ENCODE results near the gene DNAH9.

The DNAH9 gene

DNA sequence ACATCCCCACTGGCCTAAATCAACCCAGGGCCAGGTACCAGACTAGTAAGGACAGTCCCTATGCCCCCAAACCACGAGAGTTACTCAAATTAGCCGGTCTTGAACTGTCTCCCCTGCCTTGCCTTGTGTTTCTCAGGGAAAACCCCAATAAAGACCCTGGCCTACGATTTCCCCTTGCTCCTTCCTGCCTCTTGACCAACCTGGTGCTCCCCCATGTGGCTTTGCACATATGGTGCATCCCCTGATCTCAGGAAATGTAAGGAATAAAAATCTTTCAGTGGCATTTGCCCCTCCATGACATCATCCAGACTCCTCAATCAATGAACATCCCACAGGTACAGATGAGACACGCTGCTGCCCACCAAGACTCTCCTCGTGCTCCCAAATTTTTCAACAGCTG is 311.1 kb downstream of the DNAH9 start:
- Histone ChIP-seq H3K9ac (ENCODE audit: low read length in 5 of 5) (no peak overlapping the region), H3K27me3 (ENCODE audit: control insufficient read depth in 5 of 5, insufficient read depth in 4 of 5, low read length in 5 of 5) (no peaks in the 10 kb centered on the region), H3K36me3 (ENCODE audit: control insufficient read depth in 5 of 5, insufficient read depth in 5 of 5, low read length in 5 of 5) (no peaks in the 10 kb centered on the region), H3K9me3 (ENCODE audit: control insufficient read depth in 5 of 5, low read length in 5 of 5) (peaks cover 0 to 18% (median 10%) of the 10 kb centered on the region in 5 donors), H3K4me1 (ENCODE audit: control insufficient read depth in 5 of 5, insufficient read depth in 5 of 5, low read length in 5 of 5) (no peaks in the 10 kb centered on the region), H3K4me3 (ENCODE audit: low read depth in 1 of 5, low read length in 5 of 5) (no peak overlapping the region), H3K27ac (ENCODE audit: low read depth, low read length) (no peak overlapping the region)

DNA sequence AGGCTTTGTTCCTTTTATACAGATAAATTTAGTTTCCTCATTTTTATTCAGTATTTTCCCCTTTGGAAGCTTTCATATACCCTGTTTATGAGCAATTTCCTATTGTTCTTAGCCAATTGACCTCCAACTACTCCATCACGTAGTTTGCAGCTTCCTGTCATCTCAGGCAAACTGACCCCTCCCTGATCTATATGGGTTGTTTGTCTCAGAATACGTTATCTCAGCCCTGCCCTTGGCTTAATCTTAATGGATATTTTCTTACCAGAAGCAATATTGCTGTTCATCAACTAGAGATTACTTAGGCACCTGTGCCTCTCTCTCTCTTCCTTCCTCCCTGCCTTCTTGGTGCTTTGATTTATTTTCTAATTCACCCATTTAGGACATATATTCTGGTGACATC is 317.8 kb downstream of the DNAH9 start:
- Histone ChIP-seq H3K9me3 (ENCODE audit: control insufficient read depth in 5 of 5, low read length in 5 of 5) (peaks cover 0 to 11% (median 6%) of the 10 kb centered on the region in 5 donors), H3K36me3 (ENCODE audit: control insufficient read depth in 5 of 5, insufficient read depth in 5 of 5, low read length in 5 of 5) (no peaks in the 10 kb centered on the region), H3K27me3 (ENCODE audit: control insufficient read depth in 5 of 5, insufficient read depth in 4 of 5, low read length in 5 of 5) (no peaks in the 10 kb centered on the region), H3K4me3 (ENCODE audit: low read depth in 1 of 5, low read length in 5 of 5) (no peak overlapping the region), H3K27ac (ENCODE audit: low read depth, low read length) (no peak overlapping the region), H3K9ac (ENCODE audit: low read length in 5 of 5) (no peak overlapping the region), H3K4me1 (ENCODE audit: control insufficient read depth in 5 of 5, insufficient read depth in 5 of 5, low read length in 5 of 5) (no peaks in the 10 kb centered on the region)

DNA sequence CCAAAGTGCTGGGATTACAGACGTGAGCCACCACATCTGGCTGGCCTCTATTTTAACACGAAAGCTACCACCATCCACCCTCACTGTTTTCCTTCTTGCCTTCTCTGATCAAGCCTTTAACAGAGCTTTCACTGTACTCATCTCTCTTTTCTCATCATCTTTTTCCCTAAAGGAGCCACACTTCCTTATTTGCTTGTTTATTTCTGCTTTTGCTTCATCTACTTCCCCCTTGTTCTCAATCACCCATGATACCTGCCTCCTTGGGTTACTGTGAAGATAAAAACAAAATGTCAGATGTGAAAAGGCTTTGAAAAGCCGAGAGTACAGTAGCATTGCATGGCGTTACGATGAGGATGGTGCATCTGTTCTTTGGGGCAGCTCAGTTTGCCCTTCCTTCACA is 319.1 kb downstream of the DNAH9 start:
- Histone ChIP-seq H3K27ac (ENCODE audit: low read depth, low read length) (no peak overlapping the region), H3K4me1 (ENCODE audit: control insufficient read depth in 5 of 5, insufficient read depth in 5 of 5, low read length in 5 of 5) (no peaks in the 10 kb centered on the region), H3K4me3 (ENCODE audit: low read depth in 1 of 5, low read length in 5 of 5) (no peak overlapping the region), H3K9me3 (ENCODE audit: control insufficient read depth in 5 of 5, low read length in 5 of 5) (peaks cover 0 to 3% (median 0%) of the 10 kb centered on the region in 5 donors), H3K9ac (ENCODE audit: low read length in 5 of 5) (no peak overlapping the region), H3K36me3 (ENCODE audit: control insufficient read depth in 5 of 5, insufficient read depth in 5 of 5, low read length in 5 of 5) (no peaks in the 10 kb centered on the region), H3K27me3 (ENCODE audit: control insufficient read depth in 5 of 5, insufficient read depth in 4 of 5, low read length in 5 of 5) (no peaks in the 10 kb centered on the region)

DNA sequence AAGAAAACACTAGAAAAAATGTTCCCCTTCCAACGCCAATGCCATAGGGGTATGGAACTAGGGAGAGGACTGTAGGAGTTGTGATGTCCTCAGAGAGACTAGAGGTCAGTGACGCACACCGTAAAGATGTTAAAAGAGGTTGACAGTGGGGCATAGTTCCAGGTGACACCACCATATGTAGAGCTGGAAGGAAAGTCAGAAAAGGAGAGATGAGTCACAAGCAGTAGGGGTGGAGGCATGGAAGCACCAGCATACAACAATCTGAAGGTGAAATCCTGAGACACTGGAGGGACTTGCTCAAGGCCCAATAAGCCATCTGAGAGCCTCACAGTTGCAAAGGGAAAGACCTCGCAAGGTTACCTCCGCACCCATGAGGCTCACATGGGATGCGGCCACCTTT is 323.0 kb downstream of the DNAH9 start:
- Histone ChIP-seq H3K4me3 (ENCODE audit: low read depth in 1 of 5, low read length in 5 of 5) (no peak overlapping the region), H3K27me3 (ENCODE audit: control insufficient read depth in 5 of 5, insufficient read depth in 4 of 5, low read length in 5 of 5) (no peaks in the 10 kb centered on the region)

GRCh38 chr17:11922638-11923037 is 324.4 kb downstream of the DNAH9 start:
- no peaks in the 10 kb centered on the region for H3K36me3 ChIP-seq (ENCODE audit: control insufficient read depth in 5 of 5, insufficient read depth in 5 of 5, low read length in 5 of 5)
- no peaks in the 10 kb centered on the region for H3K27me3 ChIP-seq (ENCODE audit: control insufficient read depth in 5 of 5, insufficient read depth in 4 of 5, low read length in 5 of 5)
- no peak overlapping the region for H3K27ac ChIP-seq (ENCODE audit: low read depth, low read length)
- no peak overlapping the region for H3K9ac ChIP-seq (ENCODE audit: low read length in 5 of 5)
- peaks cover 0 to 9% (median 0%) of the 10 kb centered on the region in 5 donors for H3K4me1 ChIP-seq (ENCODE audit: control insufficient read depth in 5 of 5, insufficient read depth in 5 of 5, low read length in 5 of 5)
- H3K9me3 ChIP-seq (ENCODE audit: control insufficient read depth in 5 of 5, low read length in 5 of 5): no peaks in the 10 kb centered on the region
- no peak overlapping the region for H3K4me3 ChIP-seq (ENCODE audit: low read depth in 1 of 5, low read length in 5 of 5)

More for the DNA sequence above, 323.0 kb downstream of the DNAH9 start:
- Histone ChIP-seq H3K36me3 (ENCODE audit: control insufficient read depth in 5 of 5, insufficient read depth in 5 of 5, low read length in 5 of 5) (no peaks in the 10 kb centered on the region), H3K4me1 (ENCODE audit: control insufficient read depth in 5 of 5, insufficient read depth in 5 of 5, low read length in 5 of 5) (peaks cover 0 to 9% (median 0%) of the 10 kb centered on the region in 5 donors), H3K9ac (ENCODE audit: low read length in 5 of 5) (no peak overlapping the region), H3K9me3 (ENCODE audit: control insufficient read depth in 5 of 5, low read length in 5 of 5) (no peaks in the 10 kb centered on the region), H3K27ac (ENCODE audit: low read depth, low read length) (no peak overlapping the region)

DNA sequence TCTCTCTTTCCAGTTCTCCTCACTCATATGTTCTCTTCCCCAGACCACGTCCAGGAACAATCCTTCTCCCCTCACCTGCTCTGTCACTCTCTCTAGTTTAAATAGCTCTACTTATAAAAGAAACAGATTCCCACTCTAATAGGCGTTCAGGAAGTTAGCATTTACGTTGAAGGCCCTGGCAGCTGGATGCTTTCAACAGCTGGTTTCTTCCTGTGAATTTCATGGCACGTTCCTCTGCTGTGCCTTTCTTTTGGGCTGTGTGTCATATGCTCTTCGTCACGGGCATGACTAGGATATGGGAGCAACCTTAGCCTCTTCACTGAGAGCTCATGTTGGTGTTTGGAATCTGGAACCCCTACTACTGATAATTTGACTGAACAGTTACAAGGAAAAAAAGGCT is 325.8 kb downstream of the DNAH9 start:
- peaks cover 0 to 9% (median 0%) of the 10 kb centered on the region in 5 donors for H3K4me1 ChIP-seq (ENCODE audit: control insufficient read depth in 5 of 5, insufficient read depth in 5 of 5, low read length in 5 of 5)
- no peaks in the 10 kb centered on the region for H3K9me3 ChIP-seq (ENCODE audit: control insufficient read depth in 5 of 5, low read length in 5 of 5)
- no peak overlapping the region for H3K9ac ChIP-seq (ENCODE audit: low read length in 5 of 5)
- H3K27me3 ChIP-seq (ENCODE audit: control insufficient read depth in 5 of 5, insufficient read depth in 4 of 5, low read length in 5 of 5): no peaks in the 10 kb centered on the region
- H3K27ac ChIP-seq (ENCODE audit: low read depth, low read length): no peak overlapping the region
- no peak overlapping the region for H3K4me3 ChIP-seq (ENCODE audit: low read depth in 1 of 5, low read length in 5 of 5)
- no peaks in the 10 kb centered on the region for H3K36me3 ChIP-seq (ENCODE audit: control insufficient read depth in 5 of 5, insufficient read depth in 5 of 5, low read length in 5 of 5)

DNA sequence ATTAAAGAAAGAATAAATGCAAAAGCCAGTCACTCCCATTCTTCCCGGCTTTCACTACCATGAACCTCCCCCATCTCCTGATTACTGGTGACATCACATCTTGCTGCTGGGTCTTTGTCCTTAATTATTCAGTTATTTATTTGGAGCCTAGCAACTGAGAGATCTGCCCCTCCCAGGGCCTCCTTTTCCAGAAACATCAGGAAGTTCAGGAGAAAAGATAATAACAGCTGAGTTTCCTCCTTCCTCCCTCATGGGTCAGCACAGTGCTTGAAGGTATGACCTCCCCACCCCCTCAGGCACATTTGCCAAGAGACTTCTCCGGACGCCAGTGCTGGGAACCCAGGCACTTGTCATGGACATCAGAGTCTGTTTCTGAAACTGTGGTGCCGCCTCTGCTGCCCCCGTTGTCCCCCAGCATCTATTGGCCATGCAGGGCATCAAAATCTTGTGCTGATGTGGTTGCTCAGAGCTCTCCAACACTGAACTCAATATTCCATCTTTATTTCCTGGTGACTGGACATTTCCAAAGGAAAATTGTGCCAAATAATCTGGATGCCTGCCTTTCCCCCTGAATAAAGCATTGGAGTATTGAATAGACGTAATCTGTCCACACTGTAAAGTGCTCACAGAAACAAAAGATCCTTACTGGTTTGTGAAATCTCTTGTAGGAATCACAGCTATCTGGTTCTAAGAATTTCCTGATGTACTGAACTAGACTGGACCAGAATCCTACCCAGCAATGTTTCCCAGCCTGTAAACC is 327.2 kb downstream of the DNAH9 start:
- H3K27me3 ChIP-seq (ENCODE audit: control insufficient read depth in 5 of 5, insufficient read depth in 4 of 5, low read length in 5 of 5): no peaks in the 10 kb centered on the region
- no peak overlapping the region for H3K27ac ChIP-seq (ENCODE audit: low read depth, low read length)
- H3K9ac ChIP-seq (ENCODE audit: low read length in 5 of 5): no peak overlapping the region
- no peaks in the 10 kb centered on the region for H3K9me3 ChIP-seq (ENCODE audit: control insufficient read depth in 5 of 5, low read length in 5 of 5)
- H3K4me3 ChIP-seq (ENCODE audit: low read depth in 1 of 5, low read length in 5 of 5): no peak overlapping the region
- H3K36me3 ChIP-seq (ENCODE audit: control insufficient read depth in 5 of 5, insufficient read depth in 5 of 5, low read length in 5 of 5): no peaks in the 10 kb centered on the region
- H3K4me1 ChIP-seq (ENCODE audit: control insufficient read depth in 5 of 5, insufficient read depth in 5 of 5, low read length in 5 of 5): peaks cover 0 to 9% (median 0%) of the 10 kb centered on the region in 5 donors

GRCh38 chr17:11928436-11928835 is 330.2 kb downstream of the DNAH9 start:
- Histone ChIP-seq H3K36me3 (ENCODE audit: control insufficient read depth in 5 of 5, insufficient read depth in 5 of 5, low read length in 5 of 5) (no peaks in the 10 kb centered on the region), H3K4me1 (ENCODE audit: control insufficient read depth in 5 of 5, insufficient read depth in 5 of 5, low read length in 5 of 5) (peaks cover 0 to 9% (median 0%) of the 10 kb centered on the region in 5 donors), H3K9ac (ENCODE audit: low read length in 5 of 5) (no peak overlapping the region), H3K27ac (ENCODE audit: low read depth, low read length) (no peak overlapping the region), H3K27me3 (ENCODE audit: control insufficient read depth in 5 of 5, insufficient read depth in 4 of 5, low read length in 5 of 5) (no peaks in the 10 kb centered on the region), H3K9me3 (ENCODE audit: control insufficient read depth in 5 of 5, low read length in 5 of 5) (no peaks in the 10 kb centered on the region), H3K4me3 (ENCODE audit: low read depth in 1 of 5, low read length in 5 of 5) (no peak overlapping the region)

DNA sequence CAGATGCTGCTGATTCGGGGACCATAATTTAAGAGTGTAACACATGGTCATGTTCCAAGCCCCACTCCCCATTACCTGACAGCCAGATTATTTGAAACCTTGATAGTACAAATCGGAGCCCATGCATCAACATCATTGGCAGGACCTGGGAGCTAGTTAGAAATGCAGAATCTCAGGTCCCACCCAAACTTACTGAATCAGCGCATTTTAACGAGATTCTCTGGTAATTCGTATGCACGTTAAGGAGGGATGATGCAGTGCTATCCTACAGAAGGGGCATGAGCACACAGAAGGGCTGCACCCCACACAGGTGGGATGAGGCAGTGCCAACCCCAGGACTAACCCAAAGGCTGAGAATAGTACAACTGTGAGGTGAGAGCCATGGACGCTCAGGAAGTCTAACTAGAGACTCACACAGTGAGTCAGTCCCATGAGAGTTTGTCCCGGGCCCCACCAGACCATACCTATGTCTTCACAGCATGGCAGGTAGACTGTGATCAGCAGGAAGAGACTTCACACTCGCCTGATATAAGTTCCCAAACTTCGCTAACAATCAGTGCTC is 334.1 kb downstream of the DNAH9 start:
- Histone ChIP-seq H3K9ac (ENCODE audit: low read length in 5 of 5) (no peak overlapping the region), H3K36me3 (ENCODE audit: control insufficient read depth in 5 of 5, insufficient read depth in 5 of 5, low read length in 5 of 5) (no peaks in the 10 kb centered on the region), H3K27ac (ENCODE audit: low read depth, low read length) (no peak overlapping the region), H3K4me3 (ENCODE audit: low read depth in 1 of 5, low read length in 5 of 5) (no peak overlapping the region), H3K9me3 (ENCODE audit: control insufficient read depth in 5 of 5, low read length in 5 of 5) (no peaks in the 10 kb centered on the region), H3K4me1 (ENCODE audit: control insufficient read depth in 5 of 5, insufficient read depth in 5 of 5, low read length in 5 of 5) (no peaks in the 10 kb centered on the region), H3K27me3 (ENCODE audit: control insufficient read depth in 5 of 5, insufficient read depth in 4 of 5, low read length in 5 of 5) (peaks cover 0 to 3% (median 0%) of the 10 kb centered on the region in 5 donors)

DNA sequence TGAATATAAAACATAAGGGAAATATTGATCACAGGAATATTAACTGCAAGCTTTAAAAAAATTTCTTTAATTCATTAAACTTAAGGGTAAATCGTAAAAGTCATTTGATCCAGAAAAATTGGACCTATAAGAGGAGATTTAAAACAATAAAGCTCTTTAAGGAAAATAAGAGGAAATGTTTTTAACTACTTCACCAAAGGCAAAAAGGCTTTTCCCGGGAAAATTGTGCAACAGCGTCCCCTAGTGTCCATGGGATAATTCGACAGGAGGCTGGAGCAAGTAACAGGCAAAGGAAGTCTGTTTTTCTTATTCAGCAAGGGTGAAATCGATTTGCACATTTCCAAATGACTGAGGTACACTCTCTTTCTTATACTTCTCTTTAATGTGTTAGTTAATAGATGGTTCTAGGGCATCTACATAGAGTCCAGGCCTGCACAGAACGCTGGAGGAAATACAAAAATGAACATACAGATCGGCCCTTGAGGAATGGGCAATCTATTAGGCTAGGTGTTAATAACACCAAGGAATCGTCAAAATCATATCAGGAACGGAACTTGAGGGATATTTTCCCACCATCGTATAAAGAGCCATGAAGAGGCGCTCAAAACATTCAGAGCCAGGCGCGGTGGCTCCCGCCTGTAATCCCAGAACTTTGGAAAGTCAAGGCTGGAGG is 337.6 kb downstream of the DNAH9 start:
- Histone ChIP-seq H3K9ac (ENCODE audit: low read length in 5 of 5) (no peak overlapping the region), H3K9me3 (ENCODE audit: control insufficient read depth in 5 of 5, low read length in 5 of 5) (no peaks in the 10 kb centered on the region), H3K27ac (ENCODE audit: low read depth, low read length) (no peak overlapping the region), H3K4me3 (ENCODE audit: low read depth in 1 of 5, low read length in 5 of 5) (no peak overlapping the region), H3K27me3 (ENCODE audit: control insufficient read depth in 5 of 5, insufficient read depth in 4 of 5, low read length in 5 of 5) (peaks cover 0 to 4% (median 0%) of the 10 kb centered on the region in 5 donors), H3K36me3 (ENCODE audit: control insufficient read depth in 5 of 5, insufficient read depth in 5 of 5, low read length in 5 of 5) (no peaks in the 10 kb centered on the region), H3K4me1 (ENCODE audit: control insufficient read depth in 5 of 5, insufficient read depth in 5 of 5, low read length in 5 of 5) (no peaks in the 10 kb centered on the region)
